Fibroblast of lung (primary cell): Measurements from ENCODE around the gene AGBL4. TPM values are rescaled to one million over a fixed set of nuclear protein-coding genes. Genes with fewer than 3 reads are reported as not detected.

Source experiments
- DNase-seq, 2 donors: peaks; one replicate each; pipeline versions ENCODE4 v3.0.0 to v3.0.0-alpha.2; 2010; ENCODE audit warnings: low read depth in 2 of 2
- H2AFZ ChIP-seq: 2 replicates; pipeline ENCODE4 v1.5.1; 2012; ENCODE audit warnings: low read length, control low read depth, inconsistent platforms
- H3K27ac ChIP-seq: 2 replicates; pipeline ENCODE4 v1.5.1; 2011; ENCODE audit warnings: low read length, control low read depth; ENCODE audit not compliant: insufficient read depth
- H3K27me3 ChIP-seq: 2 replicates; pipeline ENCODE4 v1.5.1; 2011; ENCODE audit warnings: mild to moderate bottlenecking, low read length; ENCODE audit not compliant: control insufficient read depth, insufficient read depth
- H3K36me3 ChIP-seq: 2 replicates; pipeline ENCODE4 v1.5.1; 2011; ENCODE audit warnings: low read length; ENCODE audit not compliant: control insufficient read depth, insufficient read depth
- H3K4me1 ChIP-seq: 2 replicates; pipeline ENCODE4 v1.5.1; 2011; ENCODE audit warnings: low read length; ENCODE audit not compliant: control insufficient read depth, insufficient read depth; ENCODE audit errors: extremely low read depth
- H3K4me2 ChIP-seq: 2 replicates; pipeline ENCODE4 v1.5.1; 2011; ENCODE audit warnings: low read length, control low read depth; ENCODE audit not compliant: insufficient read depth; ENCODE audit errors: extremely low read depth
- H3K4me3 ChIP-seq, 4 experiments: fragments of 200-600 bp in 1 of 4; sonication (generic) in 1 of 4; replicated peaks in 1 of 4; 2 replicates each; pipeline ENCODE4 v1.5.1; 2011 to 2016; ENCODE audit warnings: low read length in 4 of 4, low read depth in 3 of 4, mild to moderate bottlenecking in 3 of 4, control low read depth in 2 of 4, inconsistent platforms in 1 of 4, mixed read lengths in 1 of 4; ENCODE audit not compliant: insufficient read depth in 1 of 4; ENCODE audit errors: control extremely low read depth in 1 of 4
- H3K79me2 ChIP-seq: 2 replicates; pipeline ENCODE4 v1.5.1; 2012; ENCODE audit warnings: mild to moderate bottlenecking, low read length, inconsistent platforms; ENCODE audit not compliant: control insufficient read depth, insufficient read depth
- H3K9ac ChIP-seq: 2 replicates; pipeline ENCODE4 v1.5.1; 2011; ENCODE audit warnings: mild to moderate bottlenecking, low read length, control low read depth; ENCODE audit not compliant: insufficient read depth
- H3K9me3 ChIP-seq: 2 replicates; pipeline ENCODE4 v1.5.1; 2012; ENCODE audit warnings: low read depth, low read length; ENCODE audit not compliant: control insufficient read depth, insufficient read depth
- H4K20me1 ChIP-seq: 2 replicates; pipeline ENCODE4 v1.5.1; 2011; ENCODE audit warnings: low read length; ENCODE audit not compliant: control insufficient read depth, insufficient read depth; ENCODE audit errors: extremely low read depth
- EZH2 ChIP-seq: IDR thresholded peaks from 2 replicates; pipeline ENCODE4 v1.5.1; 2012; ENCODE audit warnings: low read length, control low read depth, mild to moderate bottlenecking; ENCODE audit errors: missing control alignments
- polyA plus RNA-seq, 2 donors: library from polyadenylated mRNA; depleted of rRNA in 1 of 2; stranded (reverse) in 1 of 2; unstranded in 1 of 2; fragments of >200 nt; gene quantifications; 2 replicates each; pipeline ENCODE4 v1.2.1, GENCODE V29; 2011 to 2012; ENCODE audit warnings: missing spikeins in 1 of 2
- total RNA-seq: library from RNA; depleted of rRNA; stranded (reverse); fragments of >200 nt; gene quantifications from 2 replicates; pipeline ENCODE4 v1.2.1, GENCODE V29; 2014
- TF ChIP-seq, protein P1 (sequence below), 2 donors: IDR thresholded peaks in 1 of 2; conservative IDR thresholded peaks in 1 of 2; 1 replicate in 1 of 2; 2 replicates in 1 of 2; pipeline ENCODE4 v1.5.1; 2011 to 2012; ENCODE audit warnings: low read length in 2 of 2, control low read depth in 1 of 2, inconsistent platforms in 1 of 2, low read depth in 1 of 2, mild to moderate bottlenecking in 1 of 2

Gene AGBL4
- total and polyA plus RNA-seq, 2 donors (not counting 1 experiment from before 2014, with no cell fraction given), result not detected

DNA sequence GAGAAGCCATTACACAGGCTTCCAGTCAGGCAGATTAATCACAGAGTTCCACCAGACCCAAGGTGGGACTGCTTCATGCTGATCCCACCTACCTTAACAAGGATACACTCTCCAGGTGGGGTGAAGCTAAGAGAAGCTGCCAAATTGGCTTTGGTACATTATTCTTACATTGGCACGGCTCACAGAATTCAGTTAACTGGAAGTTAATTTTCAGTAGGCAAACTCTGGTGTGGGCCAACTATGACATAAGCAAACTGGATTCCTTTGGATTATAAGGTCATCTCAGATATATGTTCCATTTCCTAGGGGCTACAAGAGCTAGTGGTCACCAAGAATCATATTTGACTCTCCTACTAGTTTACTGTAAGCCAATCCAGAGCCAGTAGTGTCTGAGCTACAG, 798.3 kb downstream of the AGBL4 start:
- Histone ChIP-seq H3K4me3 (no peak overlapping the region), H3K27me3 (no peaks in the 10 kb centered on the region), H3K9me3 (no peaks in the 10 kb centered on the region), H3K4me2 (no peak overlapping the region), H2AFZ (no peak overlapping the region), H3K27ac (no peak overlapping the region), H3K4me1 (no peaks in the 10 kb centered on the region), H3K9ac (no peak overlapping the region), H3K36me3 (no peaks in the 10 kb centered on the region), H4K20me1 (no peaks in the 10 kb centered on the region), H3K79me2 (no peaks in the 10 kb centered on the region)
- DNase-seq, result no peak
- TF ChIP-seq EZH2, result no peak

DNA sequence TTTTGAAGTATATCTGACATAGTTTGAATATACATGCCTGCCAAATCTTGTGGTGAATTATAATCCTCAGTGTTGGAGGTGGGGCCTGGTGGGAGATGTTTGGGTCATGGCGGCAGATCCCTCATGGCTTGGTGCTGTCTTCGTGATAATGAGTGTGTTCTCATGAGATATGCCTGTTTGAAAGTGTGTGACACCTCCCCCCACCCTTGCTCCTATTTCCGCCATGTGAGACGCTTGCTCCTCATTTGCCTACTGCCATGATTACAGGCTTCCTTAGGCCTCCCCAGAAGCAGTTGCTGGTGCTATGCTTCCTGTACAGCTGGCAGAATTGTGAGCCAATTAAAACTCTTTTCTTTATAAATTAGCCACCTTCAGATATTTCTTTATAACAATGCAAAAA, 810.5 kb downstream of the AGBL4 start:
- Histone ChIP-seq H3K27me3 (no peaks in the 10 kb centered on the region), H3K27ac (no peak overlapping the region), H3K36me3 (no peaks in the 10 kb centered on the region), H2AFZ (no peak overlapping the region), H3K4me3 (no peak overlapping the region), H3K79me2 (no peaks in the 10 kb centered on the region), H3K9ac (no peak overlapping the region), H4K20me1 (no peaks in the 10 kb centered on the region), H3K4me1 (no peaks in the 10 kb centered on the region), H3K4me2 (no peak overlapping the region), H3K9me3 (no peaks in the 10 kb centered on the region)
- DNase-seq, result no peak
- TF ChIP-seq, protein P1, sequence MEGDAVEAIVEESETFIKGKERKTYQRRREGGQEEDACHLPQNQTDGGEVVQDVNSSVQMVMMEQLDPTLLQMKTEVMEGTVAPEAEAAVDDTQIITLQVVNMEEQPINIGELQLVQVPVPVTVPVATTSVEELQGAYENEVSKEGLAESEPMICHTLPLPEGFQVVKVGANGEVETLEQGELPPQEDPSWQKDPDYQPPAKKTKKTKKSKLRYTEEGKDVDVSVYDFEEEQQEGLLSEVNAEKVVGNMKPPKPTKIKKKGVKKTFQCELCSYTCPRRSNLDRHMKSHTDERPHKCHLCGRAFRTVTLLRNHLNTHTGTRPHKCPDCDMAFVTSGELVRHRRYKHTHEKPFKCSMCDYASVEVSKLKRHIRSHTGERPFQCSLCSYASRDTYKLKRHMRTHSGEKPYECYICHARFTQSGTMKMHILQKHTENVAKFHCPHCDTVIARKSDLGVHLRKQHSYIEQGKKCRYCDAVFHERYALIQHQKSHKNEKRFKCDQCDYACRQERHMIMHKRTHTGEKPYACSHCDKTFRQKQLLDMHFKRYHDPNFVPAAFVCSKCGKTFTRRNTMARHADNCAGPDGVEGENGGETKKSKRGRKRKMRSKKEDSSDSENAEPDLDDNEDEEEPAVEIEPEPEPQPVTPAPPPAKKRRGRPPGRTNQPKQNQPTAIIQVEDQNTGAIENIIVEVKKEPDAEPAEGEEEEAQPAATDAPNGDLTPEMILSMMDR (conservative IDR thresholded peaks at IDR 0.05 in 1 of 2, IDR thresholded peaks at IDR 0.05 in 1 of 2; ENCODE audit: low read depth in 1 of 2, low read length in 2 of 2), result no peak
- no peak for TF ChIP-seq EZH2

DNA sequence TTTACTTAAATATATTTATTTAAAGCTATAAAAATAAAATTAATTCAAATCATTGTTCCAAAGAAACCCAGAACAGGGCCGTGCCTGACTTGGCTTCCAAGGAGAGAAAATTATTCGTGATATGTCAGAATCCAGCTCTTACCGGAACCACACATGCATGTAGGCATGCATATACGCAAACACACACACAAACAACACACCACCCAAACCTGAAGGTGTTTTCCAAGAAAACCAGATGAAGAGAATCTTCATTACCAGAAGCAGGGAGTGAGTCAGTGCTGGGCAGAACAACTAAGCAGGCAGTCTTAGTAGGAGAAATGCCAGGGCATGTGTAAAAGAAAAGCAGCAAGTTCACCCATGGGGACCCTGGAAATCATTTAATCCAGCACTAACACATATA, 815.0 kb downstream of the AGBL4 start:
- no peak overlapping the region for H3K4me3 ChIP-seq
- no peak for TF ChIP-seq EZH2
- H3K9me3 ChIP-seq, result no peaks in the 10 kb centered on the region
- H3K79me2 ChIP-seq, result no peaks in the 10 kb centered on the region
- H3K27ac ChIP-seq, result no peak overlapping the region
- peak in 1 of 2 donors; percentile 2 for DNase-seq
- H4K20me1 ChIP-seq, result no peaks in the 10 kb centered on the region
- H2AFZ ChIP-seq, result no peak overlapping the region
- no peaks in the 10 kb centered on the region for H3K27me3 ChIP-seq
- H3K4me1 ChIP-seq, result no peaks in the 10 kb centered on the region
- H3K4me2 ChIP-seq, result no peak overlapping the region
- H3K36me3 ChIP-seq, result no peaks in the 10 kb centered on the region
- H3K9ac ChIP-seq, result no peak overlapping the region

DNA sequence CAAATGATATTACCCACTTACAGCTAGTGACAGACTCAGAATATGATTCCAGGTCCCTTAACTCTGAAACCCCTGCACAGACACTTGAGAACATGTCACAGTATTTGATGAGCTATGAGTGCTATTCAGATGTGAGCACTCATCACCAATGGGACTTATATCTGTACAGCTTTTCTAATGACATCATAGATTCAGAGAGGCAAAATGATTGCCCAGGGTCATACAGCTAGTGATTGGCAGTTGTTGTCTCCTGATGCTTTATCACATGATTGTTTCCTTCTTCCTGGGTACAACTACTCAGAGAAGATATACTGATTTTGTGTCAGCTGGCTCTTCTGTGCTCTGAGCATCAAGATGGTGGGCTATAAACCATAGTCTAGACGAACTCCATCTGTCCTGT, 819.0 kb downstream of the AGBL4 start:
- Histone ChIP-seq H3K9me3 (no peaks in the 10 kb centered on the region), H3K9ac (no peak overlapping the region), H2AFZ (no peak overlapping the region)

More for the DNA sequence above, 819.0 kb downstream of the AGBL4 start:
- Histone ChIP-seq H3K36me3 (no peaks in the 10 kb centered on the region), H4K20me1 (no peaks in the 10 kb centered on the region), H3K4me2 (no peak overlapping the region), H3K4me1 (no peaks in the 10 kb centered on the region), H3K27me3 (no peaks in the 10 kb centered on the region), H3K79me2 (no peaks in the 10 kb centered on the region), H3K27ac (no peak overlapping the region), H3K4me3 (no peak overlapping the region)
- DNase-seq, result no peak
- TF ChIP-seq, protein P1 (conservative IDR thresholded peaks at IDR 0.05 in 1 of 2, IDR thresholded peaks at IDR 0.05 in 1 of 2; ENCODE audit: low read depth in 1 of 2, low read length in 2 of 2), result no peak
- no peak for TF ChIP-seq EZH2
